NCI-H187 (cell line): ENCODE results near the gene FAM222A.
"Not testable (repeated sequence)": the region's sequence is repeated elsewhere in the genome, so short reads cannot be mapped to it uniquely, and the experiment has no call there.

Experiments used
- DNase-seq, 2 experiments: peaks; one replicate each; lab custom pipeline; 2025; lab: John Stamatoyannopoulos, UW

Gene FAM222A

DNA sequence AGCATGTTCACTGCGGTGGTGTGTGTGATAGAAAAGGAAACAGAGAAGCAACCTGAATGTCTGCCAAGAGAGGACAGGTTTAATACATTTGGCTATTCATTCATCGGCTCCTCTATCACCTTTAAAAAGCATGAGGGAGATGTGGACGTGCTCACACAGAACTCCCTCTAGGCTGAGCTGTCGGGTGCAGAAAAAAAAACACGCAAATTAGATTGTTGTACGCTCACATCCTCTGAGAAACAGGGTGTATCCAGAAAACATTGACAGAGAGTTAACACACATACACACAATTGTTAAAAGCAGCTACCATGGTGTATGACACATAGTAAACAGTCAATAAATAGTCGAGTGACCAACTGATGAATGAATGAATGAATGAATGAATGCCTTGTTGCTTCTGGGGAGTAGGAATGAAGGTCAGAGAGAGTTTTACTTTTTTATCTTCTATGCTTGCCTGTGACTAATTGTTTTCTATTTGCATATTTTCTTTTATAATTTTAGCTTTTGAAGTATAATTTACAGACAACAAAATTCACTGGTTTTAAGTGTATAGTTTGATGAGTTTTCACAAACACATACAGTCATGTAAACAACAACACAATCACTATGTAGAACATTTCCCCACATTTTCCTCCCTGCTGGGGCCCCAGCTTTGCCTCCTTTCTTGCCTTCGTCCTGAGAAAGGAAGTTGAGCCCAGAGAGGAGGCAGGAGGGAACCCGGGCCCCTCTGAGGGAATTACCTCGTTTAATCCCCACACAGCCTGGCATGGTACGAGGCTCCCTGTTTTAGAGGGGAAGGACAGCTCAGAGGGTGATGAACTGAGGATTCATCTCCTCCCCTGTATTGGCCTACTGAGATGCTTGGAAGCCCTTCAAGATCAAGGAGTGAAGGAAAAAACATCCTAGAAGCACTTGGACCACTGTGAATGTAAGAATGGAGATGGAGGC is 19.7 kb upstream of the FAM222A start:
- no peak for DNase-seq

DNA sequence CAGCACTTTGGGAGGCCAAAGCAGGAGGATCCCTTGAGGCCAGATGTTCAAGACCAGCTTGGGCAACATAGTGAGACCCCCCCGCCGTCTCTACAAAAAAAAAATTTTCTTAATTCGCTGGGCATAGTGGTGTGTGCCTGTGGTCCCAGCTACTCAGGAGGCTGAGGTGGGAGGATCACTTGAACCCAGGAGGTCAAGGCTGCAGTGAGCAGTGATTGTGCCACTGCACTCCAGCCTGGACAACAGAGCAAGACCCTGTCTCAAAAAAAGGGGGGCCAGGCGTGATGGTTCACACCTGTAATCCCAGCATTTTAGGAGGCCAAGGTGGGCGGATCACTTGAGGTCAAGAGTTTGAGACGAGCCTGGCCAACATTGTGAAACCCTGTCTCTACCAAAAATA is 19.0 kb upstream of the FAM222A start:
- not testable (repeated sequence) for DNase-seq

DNA sequence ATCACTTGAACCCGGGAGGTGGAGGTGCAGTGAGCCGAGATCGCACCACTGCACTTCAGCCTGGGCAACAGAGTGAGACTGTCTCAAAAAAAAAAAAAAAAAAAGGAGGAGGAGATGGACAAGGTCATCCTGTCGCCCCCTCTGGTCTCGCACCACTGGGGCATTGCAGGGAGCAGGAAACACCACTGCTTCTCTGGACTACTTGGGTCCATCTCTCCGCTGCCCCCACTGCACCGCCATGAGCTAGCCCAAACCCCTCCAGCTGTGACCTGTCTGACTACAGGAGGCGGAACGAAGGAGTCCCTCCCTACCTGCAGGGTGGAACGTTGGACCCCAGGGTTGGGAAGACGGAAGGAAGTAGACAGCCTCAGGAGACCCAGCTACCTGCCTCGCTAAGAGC is 18.2 kb upstream of the FAM222A start:
- DNase-seq, result no peak

DNA sequence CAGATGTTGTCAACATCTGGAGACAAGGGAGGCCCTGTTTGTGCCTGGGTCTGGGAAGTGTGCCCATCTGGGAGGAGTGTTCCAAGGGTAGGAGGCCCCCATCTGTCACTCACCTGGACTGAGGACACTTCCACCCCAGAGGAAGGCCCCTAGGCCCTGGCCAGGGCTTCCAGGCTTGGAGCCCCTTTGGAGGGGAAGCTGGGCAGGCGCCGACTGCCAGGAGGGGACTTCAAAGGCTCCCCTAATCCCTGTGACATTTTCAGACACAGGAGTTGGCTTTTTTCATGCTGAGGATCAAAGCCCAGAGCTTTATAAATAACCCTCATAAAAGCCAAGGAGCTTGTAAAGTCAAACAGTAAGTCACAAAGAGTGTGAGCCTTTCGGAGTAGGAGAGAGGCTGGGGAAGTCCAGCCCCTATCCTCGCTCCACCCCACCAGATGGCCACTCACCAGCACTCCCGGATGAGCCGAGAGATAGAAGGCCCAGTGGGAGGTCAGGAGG is 17.6 kb upstream of the FAM222A start:
- DNase-seq, result no peak

DNA sequence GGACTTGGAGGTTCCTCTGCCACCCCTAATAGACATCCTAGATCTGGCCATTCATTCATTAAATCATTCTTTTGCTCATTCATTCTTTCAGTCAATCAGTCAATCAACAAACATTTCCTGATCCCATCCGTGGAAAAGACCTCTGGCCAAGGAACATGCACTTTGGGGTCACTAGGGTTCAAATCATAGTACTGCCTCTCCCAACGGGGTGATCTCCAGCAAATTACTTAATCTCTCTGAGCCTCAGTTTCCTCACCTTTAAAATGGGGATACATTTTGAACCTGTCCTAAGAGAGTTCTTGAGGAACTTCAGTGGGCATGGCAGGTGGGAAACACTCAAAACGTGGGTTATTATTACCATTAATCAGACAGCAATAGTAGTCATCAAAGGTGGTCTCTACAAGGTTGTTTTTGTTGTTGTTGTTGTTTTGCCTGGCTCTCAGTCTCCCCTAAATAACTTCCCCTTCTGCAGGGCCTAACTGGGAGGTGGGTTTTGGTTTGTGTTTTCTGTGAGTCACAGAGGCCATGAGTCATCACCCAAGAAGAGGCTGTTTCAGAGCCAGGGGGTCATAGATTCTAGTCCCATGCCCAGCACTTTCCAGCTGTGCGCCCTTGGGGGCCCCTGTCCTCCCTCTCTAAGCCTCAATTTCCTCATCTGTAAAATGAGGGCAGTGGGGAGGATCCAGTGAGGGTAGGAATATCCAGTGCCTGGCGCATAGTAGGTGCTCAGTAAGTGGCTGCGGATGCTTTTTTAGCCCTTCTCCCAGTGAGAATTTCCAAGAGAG is 16.9 kb upstream of the FAM222A start:
- no peak for DNase-seq

DNA sequence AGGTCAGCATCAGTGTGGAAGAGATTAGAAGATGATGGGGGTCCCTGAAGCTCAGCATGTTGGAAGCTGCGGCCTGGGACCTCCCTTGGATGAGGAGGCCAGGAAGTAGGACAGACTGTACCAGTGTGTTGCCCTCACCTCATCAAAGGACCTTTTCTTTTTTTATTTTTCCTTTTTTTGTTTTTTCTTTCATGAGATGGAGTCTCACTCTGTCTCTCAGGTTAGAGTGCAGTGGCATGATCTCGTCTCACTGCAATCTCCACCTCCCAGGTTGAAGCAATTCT is 16.4 kb upstream of the FAM222A start:
- DNase-seq, result no peak

DNA sequence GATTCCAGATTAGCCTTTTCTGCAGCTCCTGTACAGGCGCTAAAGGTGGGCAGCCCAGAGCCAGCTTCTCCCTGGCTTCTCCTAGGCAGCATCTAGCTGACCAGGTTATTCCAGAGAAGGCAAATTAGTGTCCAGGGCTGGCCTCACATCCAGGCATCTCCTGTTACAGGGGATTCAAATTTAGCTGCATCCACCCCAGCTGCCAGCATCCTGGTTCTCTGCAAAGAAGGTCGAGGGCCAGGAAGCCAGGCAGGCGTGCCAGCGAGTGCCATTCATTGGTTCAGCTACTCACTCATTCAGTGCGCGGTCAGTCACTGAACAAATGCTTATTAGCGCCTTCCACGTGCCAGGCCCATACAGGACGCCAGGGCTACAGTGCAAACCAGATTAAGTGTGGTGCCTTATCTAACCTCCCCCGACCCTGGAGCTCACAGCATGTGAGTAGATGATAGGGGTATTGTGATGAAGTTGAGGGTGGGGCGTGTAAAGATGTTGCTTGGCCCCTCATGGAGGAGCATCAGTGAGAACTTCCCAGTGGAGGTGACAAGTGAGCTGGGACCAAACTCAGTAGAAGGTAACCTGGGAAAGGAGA is 15.7 kb upstream of the FAM222A start:
- no peak for DNase-seq

DNA sequence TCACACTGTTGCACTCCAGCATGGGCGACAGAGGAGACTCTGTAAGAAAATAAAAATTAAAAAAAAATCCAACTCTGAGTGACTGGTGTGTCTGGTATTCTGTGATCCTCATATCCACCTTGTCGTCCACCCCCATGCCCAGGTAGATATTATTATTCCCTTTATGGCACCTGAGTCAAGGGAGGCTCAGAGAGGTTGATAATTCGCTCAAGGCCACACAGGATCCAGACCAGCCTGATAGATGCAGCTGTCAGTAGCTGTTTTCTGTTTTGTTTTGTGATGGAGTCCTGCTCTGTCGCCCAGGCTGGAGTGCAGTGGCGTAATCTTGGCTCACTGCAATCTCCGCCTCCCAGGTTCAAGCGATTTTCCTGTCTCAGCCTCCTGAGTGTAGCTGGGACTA is 14.8 kb upstream of the FAM222A start:
- no peak for DNase-seq

DNA sequence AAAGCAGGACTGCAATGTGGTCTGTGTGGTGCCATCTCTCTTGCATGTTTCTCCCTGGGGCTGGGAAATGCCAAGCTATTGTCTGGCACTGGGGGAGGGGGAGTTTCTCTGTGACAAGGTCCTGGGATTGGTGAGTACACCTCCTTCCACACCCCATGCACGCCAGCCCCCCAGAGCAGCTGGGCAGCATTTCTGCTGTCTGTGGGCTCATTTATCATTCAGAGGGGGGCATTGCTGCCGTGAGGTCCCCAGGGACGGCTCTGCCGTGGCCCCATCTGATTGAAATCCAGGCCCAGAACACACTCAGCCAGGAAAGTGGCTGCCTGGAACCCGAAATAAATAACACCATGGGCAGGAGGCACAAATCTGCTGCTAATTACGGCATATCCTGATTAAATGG is 12.6 kb upstream of the FAM222A start:
- no peak for DNase-seq

DNA sequence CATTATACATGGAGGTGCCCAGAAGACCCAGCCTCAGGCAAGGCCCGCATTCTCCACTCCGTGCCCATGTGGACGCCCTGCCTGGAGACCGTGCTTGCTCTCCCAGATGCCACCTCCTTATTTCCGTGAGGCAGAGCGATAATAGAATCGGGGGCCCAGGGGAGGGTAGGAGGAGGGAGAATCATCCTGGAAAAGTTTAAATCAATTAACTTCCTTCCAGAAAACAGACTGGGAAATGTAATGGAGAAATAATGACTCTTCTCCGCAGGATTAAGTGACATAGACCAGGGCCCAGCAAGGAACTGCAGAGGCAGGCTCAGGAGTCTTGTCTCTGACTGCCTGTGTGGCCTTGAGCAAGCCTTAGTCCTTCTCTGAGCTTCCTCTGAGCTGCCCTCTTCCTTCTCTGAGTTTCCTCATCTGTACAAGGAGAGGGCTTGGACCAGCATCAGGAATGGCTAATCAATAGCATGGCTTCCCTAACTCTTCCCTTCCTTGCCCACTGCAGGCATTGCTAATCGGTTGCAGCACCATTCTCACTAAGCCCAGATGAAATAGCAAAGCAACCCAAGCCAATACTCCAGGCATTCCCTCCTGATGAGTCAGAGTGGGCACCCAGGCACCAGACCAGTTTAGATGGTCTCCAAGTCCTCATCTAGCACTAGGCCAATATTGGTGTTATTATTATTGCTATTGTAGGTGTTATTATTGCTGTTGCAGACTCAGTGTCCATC is 11.3 kb upstream of the FAM222A start:
- DNase-seq, result no peak

DNA sequence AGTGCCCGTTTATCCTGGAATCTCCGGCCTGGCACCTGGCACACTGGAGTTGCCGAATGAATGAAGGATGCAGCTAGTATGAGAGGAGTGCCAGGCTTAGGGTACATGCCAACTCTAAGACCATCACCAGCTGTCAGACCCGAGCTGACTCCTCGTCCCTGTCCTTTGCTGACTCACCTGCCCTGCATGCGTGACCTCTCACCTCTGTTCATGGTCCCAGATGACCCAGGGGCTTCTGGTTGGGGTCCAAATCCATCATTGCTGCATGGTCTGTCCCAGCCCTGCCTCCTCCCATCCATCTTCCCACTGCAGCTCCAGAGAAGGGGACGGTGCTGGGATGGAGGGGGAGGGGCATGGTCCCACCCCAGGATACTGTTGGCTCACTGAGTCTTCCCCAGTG is 9.9 kb upstream of the FAM222A start:
- DNase-seq, result no peak

DNA sequence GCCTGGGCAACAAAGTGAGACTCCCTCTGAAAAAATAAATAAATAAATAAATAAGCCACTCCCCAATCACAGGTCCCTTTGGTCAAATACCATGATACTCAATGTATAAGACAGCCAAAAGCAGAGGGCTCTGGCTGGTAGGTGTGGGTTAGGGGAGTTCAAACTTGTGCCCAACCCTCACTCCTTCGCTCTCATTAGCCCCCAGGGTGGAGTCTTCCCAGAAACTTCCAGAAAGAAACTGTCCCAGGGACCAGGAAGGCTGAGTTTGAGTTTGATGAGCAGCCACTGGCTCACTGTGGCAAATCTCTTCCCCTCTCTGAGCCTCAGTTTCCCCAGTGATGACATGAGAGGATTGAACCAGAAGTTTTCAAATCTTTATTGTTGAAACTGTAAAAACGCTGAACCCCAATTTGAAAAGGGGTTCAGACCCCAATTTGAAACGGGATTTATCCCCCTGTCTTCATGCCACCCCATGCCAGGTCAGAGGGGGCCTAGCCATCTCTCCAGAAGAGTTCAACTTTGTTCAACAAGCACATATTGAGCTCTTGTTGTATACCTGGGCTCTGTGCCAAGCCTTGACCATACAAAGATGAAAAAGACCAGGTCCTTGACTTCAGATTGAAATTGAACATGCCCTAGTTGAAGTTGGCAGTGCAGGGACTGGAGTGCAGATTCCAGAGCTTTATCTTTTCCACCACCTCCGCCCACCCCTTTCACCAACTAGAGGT is 9.1 kb upstream of the FAM222A start:
- no peak for DNase-seq

DNA sequence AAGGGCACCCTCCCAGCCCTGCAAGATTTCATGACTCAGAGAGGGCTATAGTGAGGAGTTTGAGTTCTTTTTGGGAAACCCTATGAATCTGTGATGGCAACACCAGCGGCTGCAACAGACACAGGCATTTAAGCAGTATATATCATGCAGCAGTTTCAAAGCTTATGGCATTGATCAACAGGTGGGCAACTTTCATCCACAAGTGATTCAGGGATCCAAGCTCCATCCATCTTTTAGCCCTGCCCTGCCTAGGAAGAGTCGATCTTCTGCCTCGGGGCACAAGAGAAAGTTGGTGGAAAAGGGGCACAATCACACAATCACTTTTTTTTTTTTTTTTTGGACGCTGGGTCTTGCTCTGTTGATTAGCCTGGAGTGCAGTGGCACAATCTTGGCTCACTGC is 8.3 kb upstream of the FAM222A start:
- DNase-seq, result no peak

DNA sequence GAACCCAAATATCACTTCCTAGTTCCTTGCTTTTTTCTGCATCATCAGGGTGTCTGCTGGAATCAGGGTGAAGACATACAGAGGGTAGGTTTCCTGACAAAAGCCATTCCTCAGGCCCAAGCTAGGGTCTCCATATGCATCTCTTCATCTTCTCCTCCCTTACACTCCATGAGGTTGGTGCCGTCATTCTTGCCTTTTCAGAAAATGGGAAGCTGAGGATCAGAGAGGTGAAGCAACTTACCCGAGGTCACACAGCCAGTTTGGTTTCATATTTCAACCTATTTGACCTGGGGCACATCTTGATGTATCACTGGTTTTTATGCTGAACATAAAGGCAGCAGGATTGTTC is 7.3 kb upstream of the FAM222A start:
- DNase-seq, result no peak

DNA sequence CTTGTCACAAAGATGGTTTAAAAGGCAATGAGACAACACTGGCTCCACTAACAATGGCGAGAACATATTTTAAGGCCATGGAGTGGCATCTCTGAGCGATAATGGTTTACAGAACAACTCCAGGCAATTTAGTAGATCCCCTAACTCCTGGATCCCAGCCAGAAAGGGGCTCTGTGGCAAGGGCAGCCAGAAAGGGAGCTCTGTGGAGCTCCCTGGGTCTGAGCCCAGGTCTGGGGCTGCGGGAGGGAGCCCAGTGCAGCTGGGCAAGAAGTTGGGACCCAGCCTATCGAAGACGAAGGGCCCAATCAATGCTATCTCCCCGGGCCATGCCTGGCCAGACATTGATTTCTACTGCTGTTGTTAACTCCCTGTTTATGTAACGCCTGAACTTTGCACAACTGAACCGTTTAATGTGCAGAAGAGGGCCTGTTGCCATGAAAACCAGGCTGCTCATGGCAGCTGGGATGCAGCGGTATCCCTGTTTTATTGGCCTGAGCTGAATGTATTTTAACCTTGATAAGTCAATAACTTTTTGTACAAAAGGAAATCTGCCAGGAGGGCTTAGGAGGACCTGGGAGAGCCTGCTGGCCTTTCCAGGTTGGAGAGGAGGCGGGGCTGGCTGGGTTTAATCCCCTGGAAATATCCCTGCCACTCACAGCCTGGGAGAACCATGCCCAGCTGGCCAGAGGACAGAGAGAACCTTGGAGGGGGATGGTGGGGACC is 6.7 kb upstream of the FAM222A start:
- no peak for DNase-seq

DNA sequence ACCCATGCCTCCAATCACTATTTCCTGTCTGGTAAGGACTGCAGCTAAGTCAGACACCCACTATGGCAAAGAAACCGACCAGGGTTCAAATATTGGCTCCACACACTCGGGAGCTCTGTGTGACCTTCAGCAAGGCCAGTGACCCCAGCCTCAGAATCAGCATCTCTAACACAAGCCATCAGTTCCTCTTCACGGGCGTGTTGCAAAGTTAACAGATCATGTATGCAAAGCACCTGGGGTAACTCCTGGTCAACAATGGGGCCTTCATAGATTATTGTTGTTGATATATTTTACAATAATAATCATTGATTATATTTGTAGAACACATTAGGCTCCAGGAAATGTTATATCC is 6.2 kb upstream of the FAM222A start:
- DNase-seq, result no peak

DNA sequence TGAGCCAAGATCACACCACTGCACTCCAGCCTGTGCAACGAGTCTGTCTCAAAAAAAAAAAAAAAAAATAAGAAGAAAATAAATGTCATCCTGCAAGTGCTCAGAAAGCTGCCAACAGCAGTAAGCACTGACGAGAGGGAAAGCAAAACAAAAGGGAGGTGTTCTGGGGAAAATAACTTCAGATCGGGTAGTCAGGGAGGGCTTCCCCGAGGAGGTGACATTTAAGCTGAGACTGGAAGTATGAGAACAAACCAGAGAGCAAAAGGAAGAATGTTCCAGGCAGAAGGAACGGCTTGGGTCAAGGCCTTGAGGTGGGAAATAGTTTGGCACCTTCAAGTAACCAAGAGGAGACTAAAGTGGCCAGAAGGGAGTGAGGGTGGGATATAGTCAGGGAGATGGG is 4.7 kb upstream of the FAM222A start:
- DNase-seq, result no peak

DNA sequence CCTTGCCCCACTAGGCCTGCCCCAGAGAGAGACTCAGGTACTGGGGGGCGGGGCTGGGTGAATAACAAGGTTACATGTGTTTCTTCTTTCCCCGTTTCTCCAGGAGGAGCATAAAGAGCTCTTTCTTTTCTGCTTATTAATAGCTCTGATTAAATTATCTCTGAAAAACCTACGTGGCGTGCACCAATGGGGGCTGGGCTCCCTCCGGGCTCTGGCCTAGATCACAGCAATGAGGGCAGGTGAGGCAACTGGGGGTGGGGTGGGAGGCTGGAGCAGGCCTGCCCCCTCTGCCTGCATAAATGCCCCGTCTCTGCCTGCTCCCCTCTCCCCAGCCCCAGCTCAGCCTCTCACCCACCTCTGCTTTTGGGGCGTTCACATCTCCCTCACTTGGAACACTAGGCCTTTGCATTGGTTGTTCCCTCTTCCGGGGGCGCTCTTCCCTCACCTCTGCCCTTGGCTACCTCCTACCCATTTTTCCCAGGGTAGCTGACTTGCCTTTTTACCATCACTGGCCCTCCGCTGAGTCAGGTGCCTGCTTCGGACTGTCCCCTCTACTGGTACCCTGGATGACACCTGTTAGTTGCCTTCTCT is 4.1 kb upstream of the FAM222A start:
- DNase-seq, result no peak

DNA sequence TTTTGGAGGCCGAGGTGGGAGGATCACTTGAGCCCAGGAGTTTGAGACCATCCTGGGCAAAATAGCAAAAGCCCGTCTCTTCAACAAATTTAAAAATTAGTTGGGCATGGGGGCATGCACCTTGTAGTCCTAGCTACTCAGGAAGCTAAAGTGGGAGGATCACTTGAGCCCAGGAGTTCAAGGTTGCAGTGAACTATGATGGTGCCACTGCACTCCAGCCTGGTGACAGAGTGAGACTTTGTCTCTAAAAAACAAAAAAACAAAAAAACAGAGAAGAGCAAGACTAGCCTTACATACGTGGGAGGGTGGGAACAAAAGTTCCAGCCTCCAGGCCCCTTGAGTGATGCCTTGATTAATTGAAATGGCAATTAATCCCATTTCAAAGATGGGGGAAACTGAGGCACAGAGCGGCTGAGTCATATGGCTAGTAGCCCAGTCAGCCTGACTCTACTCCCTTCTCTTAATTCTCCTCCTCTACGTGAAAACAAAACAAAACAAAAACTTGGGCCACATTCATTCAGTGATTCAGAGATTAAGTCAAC is 3.3 kb upstream of the FAM222A start:
- no peak for DNase-seq
